ENCODE measurements around the gene TARBP2.

The TARBP2 gene

DNA sequence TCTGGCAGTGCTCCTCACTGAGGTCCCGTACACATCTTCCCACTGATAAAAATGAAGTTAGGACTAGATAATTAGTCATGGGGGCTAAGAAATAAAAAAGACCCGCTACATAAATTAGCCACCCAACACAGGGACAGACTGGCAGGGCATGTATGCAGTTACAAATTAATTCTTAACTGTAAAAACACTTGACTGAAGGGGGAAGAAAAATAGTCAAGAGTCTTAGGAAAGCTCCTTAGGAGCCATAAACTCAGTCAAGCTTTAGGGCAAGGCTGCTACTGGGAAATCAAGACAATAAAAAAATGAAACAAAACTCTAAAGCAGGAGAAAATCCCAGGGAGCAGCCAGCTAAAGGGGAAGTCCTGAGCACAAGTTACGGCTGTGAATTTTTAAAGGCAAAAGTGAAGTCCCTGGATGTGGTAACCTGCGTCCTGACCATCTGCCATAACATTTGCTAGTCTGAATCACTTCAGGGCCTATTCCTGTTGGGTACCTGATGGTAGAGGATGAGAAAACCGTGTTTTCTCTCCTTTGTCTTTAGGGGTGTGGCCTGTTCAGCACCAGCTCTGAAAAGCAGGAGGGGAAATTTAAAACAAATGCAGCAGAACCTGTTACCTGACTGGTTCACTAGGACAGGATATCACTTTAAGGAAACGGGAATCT lies 13.7 kb downstream of the TARBP2 start:
- H3K36me3 ChIP-seq (ENCODE audit: control insufficient read depth in 2 of 2, insufficient read depth in 1 of 2, low read length in 2 of 2): peaks cover 15 to 73% of the 10 kb centered on the region in 2 experiments
- TF ChIP-seq, protein P1, sequence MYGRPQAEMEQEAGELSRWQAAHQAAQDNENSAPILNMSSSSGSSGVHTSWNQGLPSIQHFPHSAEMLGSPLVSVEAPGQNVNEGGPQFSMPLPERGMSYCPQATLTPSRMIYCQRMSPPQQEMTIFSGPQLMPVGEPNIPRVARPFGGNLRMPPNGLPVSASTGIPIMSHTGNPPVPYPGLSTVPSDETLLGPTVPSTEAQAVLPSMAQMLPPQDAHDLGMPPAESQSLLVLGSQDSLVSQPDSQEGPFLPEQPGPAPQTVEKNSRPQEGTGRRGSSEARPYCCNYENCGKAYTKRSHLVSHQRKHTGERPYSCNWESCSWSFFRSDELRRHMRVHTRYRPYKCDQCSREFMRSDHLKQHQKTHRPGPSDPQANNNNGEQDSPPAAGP (tag by site-specific recombination; IDR thresholded peaks at IDR 0.05): no peak
- TF ChIP-seq, protein P2, sequence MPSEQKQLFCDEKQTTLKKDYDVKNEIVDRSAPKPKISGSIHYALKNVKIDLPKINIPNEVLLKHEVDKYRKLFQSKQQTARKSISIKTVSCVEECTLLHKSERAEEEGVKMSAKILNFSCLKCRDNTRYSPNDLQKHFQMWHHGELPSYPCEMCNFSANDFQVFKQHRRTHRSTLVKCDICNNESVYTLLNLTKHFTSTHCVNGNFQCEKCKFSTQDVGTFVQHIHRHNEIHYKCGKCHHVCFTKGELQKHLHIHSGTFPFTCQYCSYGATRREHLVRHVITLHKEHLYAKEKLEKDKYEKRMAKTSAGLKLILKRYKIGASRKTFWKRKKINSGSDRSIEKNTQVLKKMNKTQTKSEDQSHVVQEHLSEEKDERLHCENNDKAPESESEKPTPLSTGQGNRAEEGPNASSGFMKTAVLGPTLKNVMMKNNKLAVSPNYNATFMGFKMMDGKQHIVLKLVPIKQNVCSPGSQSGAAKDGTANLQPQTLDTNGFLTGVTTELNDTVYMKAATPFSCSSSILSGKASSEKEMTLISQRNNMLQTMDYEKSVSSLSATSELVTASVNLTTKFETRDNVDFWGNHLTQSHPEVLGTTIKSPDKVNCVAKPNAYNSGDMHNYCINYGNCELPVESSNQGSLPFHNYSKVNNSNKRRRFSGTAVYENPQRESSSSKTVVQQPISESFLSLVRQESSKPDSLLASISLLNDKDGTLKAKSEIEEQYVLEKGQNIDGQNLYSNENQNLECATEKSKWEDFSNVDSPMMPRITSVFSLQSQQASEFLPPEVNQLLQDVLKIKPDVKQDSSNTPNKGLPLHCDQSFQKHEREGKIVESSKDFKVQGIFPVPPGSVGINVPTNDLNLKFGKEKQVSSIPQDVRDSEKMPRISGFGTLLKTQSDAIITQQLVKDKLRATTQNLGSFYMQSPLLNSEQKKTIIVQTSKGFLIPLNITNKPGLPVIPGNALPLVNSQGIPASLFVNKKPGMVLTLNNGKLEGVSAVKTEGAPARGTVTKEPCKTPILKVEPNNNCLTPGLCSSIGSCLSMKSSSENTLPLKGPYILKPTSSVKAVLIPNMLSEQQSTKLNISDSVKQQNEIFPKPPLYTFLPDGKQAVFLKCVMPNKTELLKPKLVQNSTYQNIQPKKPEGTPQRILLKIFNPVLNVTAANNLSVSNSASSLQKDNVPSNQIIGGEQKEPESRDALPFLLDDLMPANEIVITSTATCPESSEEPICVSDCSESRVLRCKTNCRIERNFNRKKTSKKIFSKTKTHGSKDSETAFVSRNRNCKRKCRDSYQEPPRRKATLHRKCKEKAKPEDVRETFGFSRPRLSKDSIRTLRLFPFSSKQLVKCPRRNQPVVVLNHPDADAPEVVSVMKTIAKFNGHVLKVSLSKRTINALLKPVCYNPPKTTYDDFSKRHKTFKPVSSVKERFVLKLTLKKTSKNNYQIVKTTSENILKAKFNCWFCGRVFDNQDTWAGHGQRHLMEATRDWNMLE (tag by site-specific recombination; conservative IDR thresholded peaks at IDR 0.05; ENCODE audit: low read depth): no peak
- TF ChIP-seq ZNF423 (tag by site-specific recombination; IDR thresholded peaks at IDR 0.05): no peak
- TF ChIP-seq, protein P3, sequence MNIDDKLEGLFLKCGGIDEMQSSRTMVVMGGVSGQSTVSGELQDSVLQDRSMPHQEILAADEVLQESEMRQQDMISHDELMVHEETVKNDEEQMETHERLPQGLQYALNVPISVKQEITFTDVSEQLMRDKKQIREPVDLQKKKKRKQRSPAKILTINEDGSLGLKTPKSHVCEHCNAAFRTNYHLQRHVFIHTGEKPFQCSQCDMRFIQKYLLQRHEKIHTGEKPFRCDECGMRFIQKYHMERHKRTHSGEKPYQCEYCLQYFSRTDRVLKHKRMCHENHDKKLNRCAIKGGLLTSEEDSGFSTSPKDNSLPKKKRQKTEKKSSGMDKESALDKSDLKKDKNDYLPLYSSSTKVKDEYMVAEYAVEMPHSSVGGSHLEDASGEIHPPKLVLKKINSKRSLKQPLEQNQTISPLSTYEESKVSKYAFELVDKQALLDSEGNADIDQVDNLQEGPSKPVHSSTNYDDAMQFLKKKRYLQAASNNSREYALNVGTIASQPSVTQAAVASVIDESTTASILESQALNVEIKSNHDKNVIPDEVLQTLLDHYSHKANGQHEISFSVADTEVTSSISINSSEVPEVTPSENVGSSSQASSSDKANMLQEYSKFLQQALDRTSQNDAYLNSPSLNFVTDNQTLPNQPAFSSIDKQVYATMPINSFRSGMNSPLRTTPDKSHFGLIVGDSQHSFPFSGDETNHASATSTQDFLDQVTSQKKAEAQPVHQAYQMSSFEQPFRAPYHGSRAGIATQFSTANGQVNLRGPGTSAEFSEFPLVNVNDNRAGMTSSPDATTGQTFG (tag by site-specific recombination; IDR thresholded peaks at IDR 0.05; ENCODE audit: borderline replicate concordance): no peak
- TF ChIP-seq, protein P4, sequence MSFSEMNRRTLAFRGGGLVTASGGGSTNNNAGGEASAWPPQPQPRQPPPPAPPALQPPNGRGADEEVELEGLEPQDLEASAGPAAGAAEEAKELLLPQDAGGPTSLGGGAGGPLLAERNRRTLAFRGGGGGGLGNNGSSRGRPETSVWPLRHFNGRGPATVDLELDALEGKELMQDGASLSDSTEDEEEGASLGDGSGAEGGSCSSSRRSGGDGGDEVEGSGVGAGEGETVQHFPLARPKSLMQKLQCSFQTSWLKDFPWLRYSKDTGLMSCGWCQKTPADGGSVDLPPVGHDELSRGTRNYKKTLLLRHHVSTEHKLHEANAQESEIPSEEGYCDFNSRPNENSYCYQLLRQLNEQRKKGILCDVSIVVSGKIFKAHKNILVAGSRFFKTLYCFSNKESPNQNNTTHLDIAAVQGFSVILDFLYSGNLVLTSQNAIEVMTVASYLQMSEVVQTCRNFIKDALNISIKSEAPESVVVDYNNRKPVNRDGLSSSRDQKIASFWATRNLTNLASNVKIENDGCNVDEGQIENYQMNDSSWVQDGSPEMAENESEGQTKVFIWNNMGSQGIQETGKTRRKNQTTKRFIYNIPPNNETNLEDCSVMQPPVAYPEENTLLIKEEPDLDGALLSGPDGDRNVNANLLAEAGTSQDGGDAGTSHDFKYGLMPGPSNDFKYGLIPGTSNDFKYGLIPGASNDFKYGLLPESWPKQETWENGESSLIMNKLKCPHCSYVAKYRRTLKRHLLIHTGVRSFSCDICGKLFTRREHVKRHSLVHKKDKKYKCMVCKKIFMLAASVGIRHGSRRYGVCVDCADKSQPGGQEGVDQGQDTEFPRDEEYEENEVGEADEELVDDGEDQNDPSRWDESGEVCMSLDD (tag by site-specific recombination; IDR thresholded peaks at IDR 0.05): no peak
- TF ChIP-seq, protein P5, sequence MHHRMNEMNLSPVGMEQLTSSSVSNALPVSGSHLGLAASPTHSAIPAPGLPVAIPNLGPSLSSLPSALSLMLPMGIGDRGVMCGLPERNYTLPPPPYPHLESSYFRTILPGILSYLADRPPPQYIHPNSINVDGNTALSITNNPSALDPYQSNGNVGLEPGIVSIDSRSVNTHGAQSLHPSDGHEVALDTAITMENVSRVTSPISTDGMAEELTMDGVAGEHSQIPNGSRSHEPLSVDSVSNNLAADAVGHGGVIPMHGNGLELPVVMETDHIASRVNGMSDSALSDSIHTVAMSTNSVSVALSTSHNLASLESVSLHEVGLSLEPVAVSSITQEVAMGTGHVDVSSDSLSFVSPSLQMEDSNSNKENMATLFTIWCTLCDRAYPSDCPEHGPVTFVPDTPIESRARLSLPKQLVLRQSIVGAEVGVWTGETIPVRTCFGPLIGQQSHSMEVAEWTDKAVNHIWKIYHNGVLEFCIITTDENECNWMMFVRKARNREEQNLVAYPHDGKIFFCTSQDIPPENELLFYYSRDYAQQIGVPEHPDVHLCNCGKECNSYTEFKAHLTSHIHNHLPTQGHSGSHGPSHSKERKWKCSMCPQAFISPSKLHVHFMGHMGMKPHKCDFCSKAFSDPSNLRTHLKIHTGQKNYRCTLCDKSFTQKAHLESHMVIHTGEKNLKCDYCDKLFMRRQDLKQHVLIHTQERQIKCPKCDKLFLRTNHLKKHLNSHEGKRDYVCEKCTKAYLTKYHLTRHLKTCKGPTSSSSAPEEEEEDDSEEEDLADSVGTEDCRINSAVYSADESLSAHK (tag by site-specific recombination; IDR thresholded peaks at IDR 0.05): no peak
- TF ChIP-seq KLF8 (tag by site-specific recombination; IDR thresholded peaks at IDR 0.05): no peak
- no peak for TF ChIP-seq SCRT2 (tag by site-specific recombination; IDR thresholded peaks at IDR 0.05)
- TF ChIP-seq ZNF292 (tag by site-specific recombination; IDR thresholded peaks at IDR 0.05; ENCODE audit: borderline replicate concordance, low read depth): no peak
- TF ChIP-seq ZNF366 (tag by site-specific recombination; conservative IDR thresholded peaks at IDR 0.05): no peak
- TF ChIP-seq ZNF324 (tag by site-specific recombination; IDR thresholded peaks at IDR 0.05): no peak
- TF ChIP-seq BCL11B (tag by site-specific recombination; IDR thresholded peaks at IDR 0.05; ENCODE audit: low read depth): no peak
- TF ChIP-seq ZNF837 (tag by site-specific recombination; IDR thresholded peaks at IDR 0.05): no peak
- no peak for TF ChIP-seq ZNF223 (tag by site-specific recombination; IDR thresholded peaks at IDR 0.05)
- TF ChIP-seq, protein P6, sequence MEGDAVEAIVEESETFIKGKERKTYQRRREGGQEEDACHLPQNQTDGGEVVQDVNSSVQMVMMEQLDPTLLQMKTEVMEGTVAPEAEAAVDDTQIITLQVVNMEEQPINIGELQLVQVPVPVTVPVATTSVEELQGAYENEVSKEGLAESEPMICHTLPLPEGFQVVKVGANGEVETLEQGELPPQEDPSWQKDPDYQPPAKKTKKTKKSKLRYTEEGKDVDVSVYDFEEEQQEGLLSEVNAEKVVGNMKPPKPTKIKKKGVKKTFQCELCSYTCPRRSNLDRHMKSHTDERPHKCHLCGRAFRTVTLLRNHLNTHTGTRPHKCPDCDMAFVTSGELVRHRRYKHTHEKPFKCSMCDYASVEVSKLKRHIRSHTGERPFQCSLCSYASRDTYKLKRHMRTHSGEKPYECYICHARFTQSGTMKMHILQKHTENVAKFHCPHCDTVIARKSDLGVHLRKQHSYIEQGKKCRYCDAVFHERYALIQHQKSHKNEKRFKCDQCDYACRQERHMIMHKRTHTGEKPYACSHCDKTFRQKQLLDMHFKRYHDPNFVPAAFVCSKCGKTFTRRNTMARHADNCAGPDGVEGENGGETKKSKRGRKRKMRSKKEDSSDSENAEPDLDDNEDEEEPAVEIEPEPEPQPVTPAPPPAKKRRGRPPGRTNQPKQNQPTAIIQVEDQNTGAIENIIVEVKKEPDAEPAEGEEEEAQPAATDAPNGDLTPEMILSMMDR (tag by site-specific recombination; IDR thresholded peaks at IDR 0.05): no peak
- TF ChIP-seq ZNF354C (tag by site-specific recombination; IDR thresholded peaks at IDR 0.05; ENCODE audit: borderline replicate concordance, low read depth): no peak
- no peak for TF ChIP-seq OSR2 (tag by site-specific recombination; IDR thresholded peaks at IDR 0.05)
- TF ChIP-seq ZNF24 (tag by site-specific recombination; IDR thresholded peaks at IDR 0.05): no peak
- no peak overlapping the region for H3K27ac ChIP-seq (ENCODE audit: extremely low read depth, low read depth, low read length)
- H3K9me3 ChIP-seq (ENCODE audit: control insufficient read depth, insufficient read depth, low read depth, low read length): no peaks in the 10 kb centered on the region
- ChIA-PET CTCF (interaction anchor here (0.8 kb wide), 1 partner anchor 298 kb away, joined by 3 read pairs; no protein-coding TSS in a partner anchor), POLR2A (interaction anchor here (1.2 kb wide), 1 partner anchor 14 kb away, joined by 3 read pairs; the partner anchor contains the start of gene TARBP2)
- H3K4me3 ChIP-seq (ENCODE audit: low read depth, low read length): no peak overlapping the region
- no peaks in the 10 kb centered on the region for H3K4me1 ChIP-seq (ENCODE audit: control insufficient read depth, insufficient read depth, low read length)

Data from HEK293 (cell line).